GM12878 (cell line): Measurements from ENCODE around the gene ANOS1. TPM values are rescaled to one million over a fixed set of nuclear protein-coding genes. Genes with fewer than 3 reads are reported as not detected.

ENCODE experiments used
- ATAC-seq: fragments of 200-7000 bp; cut with Tn5 transposase; 3 replicates; pipeline ENCODE4 v1.9.1; 2020; ENCODE audit warnings: mild to moderate bottlenecking, moderate library complexity
- BruUV-seq: library from RNA; stranded (reverse); fragments of 400-500 nt; replicated peaks from 2 replicates; lab custom pipeline; 2021; lab: Mats Ljungman, UMichigan
- CTCF ChIA-PET: fragments of 300-600 bp; sonication (Branson Sonifier 250); formaldehyde crosslinking; extraction: SDS; loops from one replicate; lab custom pipeline; 2021; ENCODE audit warnings: inconsistent platforms; lab: Yijun Ruan, JAX
- POLR2A ChIA-PET: fragments of 350-600 bp; formaldehyde crosslinking; extraction: SDS; loops from one replicate; lab custom pipeline; 2021; ENCODE audit warnings: inconsistent platforms; lab: Charles Lee
- RAD21 ChIA-PET: fragments of 300-600 bp; sonication (Branson Sonifier 250); formaldehyde crosslinking; loops from one replicate; lab custom pipeline; 2023; ENCODE audit warnings: antibody characterized with exemption; ENCODE audit not compliant: unreplicated experiment; lab: Charles Lee
- SMC1A ChIA-PET: fragments of 300-600 bp; sonication (Branson Sonifier 250); formaldehyde crosslinking; loops from one replicate; lab custom pipeline; 2023; ENCODE audit not compliant: unreplicated experiment, uncharacterized antibody; lab: Charles Lee
- DNase-seq: peaks from one replicate; pipeline ENCODE4 v3.0.0-alpha.2; 2011; ENCODE audit warnings: low read depth, low spot score
- FAIRE-seq: peaks from 3 replicates; lab custom pipeline; 2011; peaks lifted over from hg19 to GRCh38; lab: Jason Lieb, UNC
- H2AFZ ChIP-seq: 2 replicates; pipeline ENCODE4 v1.6.0; 2011; ENCODE audit warnings: low read depth, low read length, control low read depth; ENCODE audit not compliant: control insufficient read depth
- H3K27ac ChIP-seq: 2 replicates; pipeline ENCODE4 v1.5.1; 2011; ENCODE audit warnings: control low read depth; ENCODE audit not compliant: control insufficient read depth, insufficient read depth
- H3K27me3 ChIP-seq, 2 experiments: replicated peaks in 1 of 2; 2 replicates each; pipeline versions ENCODE4 v1.6.0 to v1.6.1; 2011; ENCODE audit warnings: low read length in 1 of 2; ENCODE audit not compliant: control insufficient read depth in 2 of 2, insufficient read depth in 2 of 2
- H3K36me3 ChIP-seq, 2 experiments: 2 replicates each; pipeline ENCODE4 v1.5.1; 2011; ENCODE audit warnings: low read length in 1 of 2; ENCODE audit not compliant: control insufficient read depth in 2 of 2, insufficient read depth in 2 of 2
- H3K4me1 ChIP-seq: 2 replicates; pipeline ENCODE4 v1.6.1; 2011; ENCODE audit warnings: mild to moderate bottlenecking, low read length, moderate library complexity, mixed read lengths; ENCODE audit not compliant: control insufficient read depth, insufficient read depth
- H3K4me2 ChIP-seq: 2 replicates; pipeline ENCODE4 v1.6.0; 2011; ENCODE audit warnings: control low read depth; ENCODE audit not compliant: control insufficient read depth, insufficient read depth
- H3K4me3 ChIP-seq: fragments of 200-600 bp; sonication (generic); 2 replicates; pipeline ENCODE4 v1.5.1; 2016
- H3K79me2 ChIP-seq: 2 replicates; pipeline ENCODE4 v1.6.0; 2011; ENCODE audit warnings: low read length; ENCODE audit not compliant: control insufficient read depth, insufficient read depth
- H3K9ac ChIP-seq: 2 replicates; pipeline ENCODE4 v1.8.0; 2011; ENCODE audit warnings: low read length, control low read depth, mixed read lengths; ENCODE audit not compliant: control insufficient read depth, insufficient read depth
- H3K9me3 ChIP-seq: replicated peaks from 3 replicates; pipeline ENCODE4 v1.5.1; 2011; ENCODE audit warnings: mild to moderate bottlenecking, low read length; ENCODE audit not compliant: control insufficient read depth, insufficient read depth
- H4K20me1 ChIP-seq: 2 replicates; pipeline ENCODE4 v1.6.0; 2011; ENCODE audit not compliant: control insufficient read depth, insufficient read depth
- ASH2L ChIP-seq: fragments of 300-600, 200-600 bp; sonication (generic); IDR thresholded peaks from 2 replicates; pipeline ENCODE4 v1.6.1; 2017; ENCODE audit warnings: low read depth, mild to moderate bottlenecking, borderline replicate concordance
- ATF7 ChIP-seq: fragments of 450-650 bp; IDR thresholded peaks from 2 replicates; pipeline ENCODE4 v1.6.1; 2016; ENCODE audit warnings: low read depth, mild to moderate bottlenecking
- EP300 ChIP-seq, 2 experiments: fragments of 150-350 bp in 1 of 2; IDR thresholded peaks; 2 replicates each; pipeline ENCODE4 v1.6.1; 2011 to 2012; ENCODE audit warnings: low read depth in 2 of 2, low read length in 2 of 2, borderline replicate concordance in 1 of 2, improper control_type of control experiment in 1 of 2, inconsistent platforms in 1 of 2; ENCODE audit not compliant: control insufficient read depth in 1 of 2
- JUND ChIP-seq: IDR thresholded peaks from 2 replicates; pipeline ENCODE4 v1.6.1; 2012; ENCODE audit warnings: low read depth, mild to moderate bottlenecking, low read length, improper control_type of control experiment, moderate library complexity
- MEF2B ChIP-seq: fragments of 450-650 bp; IDR thresholded peaks from 2 replicates; pipeline ENCODE4 v1.6.1; 2018; ENCODE audit warnings: mild to moderate bottlenecking, moderate library complexity; ENCODE audit not compliant: partially characterized antibody, poor library complexity, severe bottlenecking
- NFIC ChIP-seq: IDR thresholded peaks from 2 replicates; pipeline ENCODE4 v1.6.1; 2012; ENCODE audit warnings: low read depth, mild to moderate bottlenecking, inconsistent platforms, low read length, moderate library complexity
- PML ChIP-seq: IDR thresholded peaks from 2 replicates; pipeline ENCODE4 v1.6.1; 2012; ENCODE audit warnings: low read length, inconsistent platforms
- RB1 ChIP-seq: fragments of 450-650 bp; formaldehyde crosslinking; IDR thresholded peaks from 2 replicates; pipeline ENCODE4 v1.6.1; 2017; ENCODE audit warnings: mild to moderate bottlenecking, borderline replicate concordance
- SRF ChIP-seq, 2 experiments: IDR thresholded peaks; 2 replicates each; pipeline ENCODE4 v1.6.1; 2011; ENCODE audit warnings: low read depth in 2 of 2, low read length in 2 of 2, mild to moderate bottlenecking in 1 of 2, moderate library complexity in 1 of 2
- TCF12 ChIP-seq: IDR thresholded peaks from 2 replicates; pipeline ENCODE4 v1.6.1; 2011; ENCODE audit warnings: low read depth, mild to moderate bottlenecking, low read length
- WGBS: methylation state at CpG from one replicate; pipeline ENCODE4 v1.1.6; 2016; ENCODE audit warnings: low lambda C conversion rate; ENCODE audit not compliant: insufficient replicate concordance, insufficient coverage; ENCODE audit errors: missing lambda C conversion rate; 5-methylcytosine and 5-hydroxymethylcytosine counted together
- in situ Hi-C: fragments of 300-500 bp; cut with MboI; formaldehyde crosslinking; loops from 9 replicates; pipeline ENCODE4 v1.14.3; 2018; ENCODE audit warnings: mixed read lengths
- intact Hi-C: fragments of 100-400 bp; cut with micrococcal nuclease; formaldehyde crosslinking; loops from one replicate; pipeline ENCODE4 v1.14.2; 2022; ENCODE audit not compliant: unreplicated experiment
- polyA plus RNA-seq, 11 experiments: library from polyadenylated mRNA; depleted of rRNA in 4 of 11; unstranded in 6 of 11; stranded (reverse) in 5 of 11; fragments of >200 nt; fragmentation: Nextera tagmentation in 4 of 11; fragmentation: Illumina TruSeq in 1 of 11; extraction: Ambion mirVana in 4 of 11; extraction: Trizol in 1 of 11; gene quantifications; 1 replicate in 1 of 11; 2 replicates in 10 of 11; pipeline versions ENCODE4 v1.2.1 to v1.2.3, GENCODE V29; 2011 to 2016; ENCODE audit warnings: inconsistent platforms in 2 of 11, missing spikeins in 2 of 11, low read depth in 1 of 11
- total RNA-seq, 4 experiments: library from RNA; depleted of rRNA in 3 of 4; stranded (reverse); fragments of >200 nt in 3 of 4; fragmentation: Illumina TruSeq in 1 of 4; extraction: Trizol in 1 of 4; gene quantifications; 2 replicates each; pipeline versions ENCODE4 v1.2.1 to v1.2.3, GENCODE V29; 2013 to 2021
- TF ChIP-seq, protein P1 (sequence below): IDR thresholded peaks from 2 replicates; pipeline ENCODE4 v1.6.1; 2011; ENCODE audit warnings: borderline replicate concordance, low read depth, mild to moderate bottlenecking, moderate library complexity, mixed read lengths, low read length; ENCODE audit not compliant: insufficient read depth; ENCODE audit errors: extremely low read length
- TF ChIP-seq, protein P2 (sequence below): fragments of 450-650 bp; formaldehyde crosslinking; IDR thresholded peaks from 2 replicates; pipeline ENCODE4 v1.5.0; 2022; ENCODE audit warnings: mild to moderate bottlenecking, missing genetic modification characterization

ANOS1 gene
- total and polyA plus RNA-seq, 10 of the 15 experiments (the other 5 are each of a cell fraction or from before 2014, with no cell fraction given), result under 0.01 to 4.0 (median 0.03) TPM; not detected in 3

DNA sequence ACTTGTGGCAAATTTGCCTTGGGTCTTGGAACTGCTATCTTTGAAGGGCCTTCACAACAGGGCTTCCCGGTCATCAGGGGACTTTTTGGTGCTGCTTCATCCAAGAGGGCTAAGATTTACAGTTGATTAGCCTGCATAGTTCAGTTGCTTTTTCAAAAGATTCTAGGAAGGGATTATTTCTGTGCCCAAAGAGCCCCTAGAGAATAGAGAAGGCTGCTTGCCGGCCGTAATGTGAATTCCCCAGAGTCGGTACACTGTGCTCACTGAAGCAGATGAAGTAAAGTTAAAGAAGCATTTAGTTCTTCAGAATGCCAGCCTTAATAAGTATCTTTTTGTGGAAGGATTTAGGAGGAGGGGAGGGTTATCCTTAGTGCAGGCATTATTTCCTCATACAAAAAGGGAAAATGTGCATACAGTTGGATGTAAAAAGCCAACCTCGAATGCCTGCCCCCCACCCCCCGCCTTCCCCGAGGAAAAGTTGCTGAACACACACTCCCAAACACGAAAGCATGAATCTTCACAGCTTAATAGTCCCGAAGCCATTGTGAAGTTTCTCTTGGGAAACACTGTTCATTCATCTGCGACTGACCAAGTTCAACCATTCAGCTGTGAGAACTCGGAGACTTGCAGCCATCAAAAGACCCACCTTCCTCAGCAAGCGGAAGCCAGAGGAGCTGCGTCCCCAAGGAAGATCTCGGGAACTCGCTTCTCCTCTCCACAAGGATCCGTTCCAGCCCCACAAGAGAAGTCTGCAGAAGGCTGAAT, 47.6 kb downstream of the ANOS1 start:
- H3K9ac ChIP-seq, result no peak overlapping the region
- H3K79me2 ChIP-seq, result no peaks in the 10 kb centered on the region
- no peak for TF ChIP-seq NFIC
- TF ChIP-seq MEF2B, result peak; percentile 83
- TF ChIP-seq RB1, result no peak
- no peak for TF ChIP-seq SRF (IDR thresholded peaks at IDR 0.05; ENCODE audit: low read depth in 2 of 2, low read length in 2 of 2)
- no peak for TF ChIP-seq TCF12
- no peak for TF ChIP-seq ASH2L
- no peak for TF ChIP-seq JUND
- in situ Hi-C loops (no loop called here), intact Hi-C loops (no loop called here)
- H4K20me1 ChIP-seq, result no peaks in the 10 kb centered on the region
- BruUV-seq, result no TSS peak
- ATAC-seq, result peak; percentile 68
- H3K4me1 ChIP-seq, result no peaks in the 10 kb centered on the region
- no peaks in the 10 kb centered on the region for H3K36me3 ChIP-seq
- no peaks in the 10 kb centered on the region for H3K9me3 ChIP-seq
- no peak overlapping the region for H3K4me2 ChIP-seq
- CTCF ChIA-PET, result no interaction called here
- no peak overlapping the region for H3K27ac ChIP-seq
- RAD21 ChIA-PET, result no interaction called here
- FAIRE-seq, result no peak
- H2AFZ ChIP-seq, result no peak overlapping the region
- SMC1A ChIA-PET, result interaction anchor here (0.5 kb wide), 1 partner anchor 801 kb away, joined by 3 read pairs; no protein-coding TSS in a partner anchor
- POLR2A ChIA-PET, result no interaction called here
- 5% methylated on average over 16 of the region's 16 CpGs for WGBS
- no peaks in the 10 kb centered on the region for H3K27me3 ChIP-seq
- no peak overlapping the region for H3K4me3 ChIP-seq
- DNase-seq, result no peak

DNA sequence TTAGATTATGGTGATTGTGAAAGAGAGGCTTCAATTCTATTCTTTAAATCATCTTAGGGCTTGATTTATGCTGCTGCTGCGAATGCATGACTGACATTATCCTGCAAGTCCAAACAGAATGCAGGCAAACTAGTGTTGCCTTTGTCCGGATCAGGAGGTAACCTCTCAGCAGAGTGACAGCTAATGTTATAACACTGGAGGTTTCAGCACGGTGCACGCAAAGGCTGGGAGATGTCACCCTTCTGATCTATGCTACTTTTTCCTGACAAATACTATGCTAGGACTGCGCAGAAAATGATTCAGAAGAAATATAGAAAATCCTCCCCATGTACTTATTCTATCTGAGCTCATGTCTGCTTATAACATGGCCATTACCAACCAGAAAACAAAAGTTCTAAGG, 48.2 kb downstream of the ANOS1 start:
- FAIRE-seq (no peak), ATAC-seq (peak; percentile 18; the same call in 1 of the 3 replicates), DNase-seq (no peak)
- H3K36me3 ChIP-seq, result no peaks in the 10 kb centered on the region
- H3K4me3 ChIP-seq, result no peak overlapping the region
- no peaks in the 10 kb centered on the region for H3K9me3 ChIP-seq
- RAD21 ChIA-PET, result no interaction called here
- H2AFZ ChIP-seq, result no peak overlapping the region
- no peaks in the 10 kb centered on the region for H3K4me1 ChIP-seq
- CTCF ChIA-PET, result no interaction called here
- SMC1A ChIA-PET, result no interaction called here
- no peaks in the 10 kb centered on the region for H3K27me3 ChIP-seq
- no peak overlapping the region for H3K9ac ChIP-seq
- intact Hi-C loops, result no loop called here
- POLR2A ChIA-PET, result no interaction called here
- no peaks in the 10 kb centered on the region for H3K79me2 ChIP-seq
- no peak overlapping the region for H3K27ac ChIP-seq
- WGBS, result 49% methylated on average over 5 of the region's 5 CpGs
- no TSS peak for BruUV-seq
- H4K20me1 ChIP-seq, result no peaks in the 10 kb centered on the region
- in situ Hi-C loops, result no loop called here
- no peak overlapping the region for H3K4me2 ChIP-seq
- TF ChIP-seq JUND, result no peak
- TF ChIP-seq EP300 (IDR thresholded peaks at IDR 0.05; ENCODE audit: borderline replicate concordance in 1 of 2, control insufficient read depth in 1 of 2, low read depth in 2 of 2, low read length in 2 of 2), result no peak
- no peak for TF ChIP-seq PML
- TF ChIP-seq, protein P1, sequence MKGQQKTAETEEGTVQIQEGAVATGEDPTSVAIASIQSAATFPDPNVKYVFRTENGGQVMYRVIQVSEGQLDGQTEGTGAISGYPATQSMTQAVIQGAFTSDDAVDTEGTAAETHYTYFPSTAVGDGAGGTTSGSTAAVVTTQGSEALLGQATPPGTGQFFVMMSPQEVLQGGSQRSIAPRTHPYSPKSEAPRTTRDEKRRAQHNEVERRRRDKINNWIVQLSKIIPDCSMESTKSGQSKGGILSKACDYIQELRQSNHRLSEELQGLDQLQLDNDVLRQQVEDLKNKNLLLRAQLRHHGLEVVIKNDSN, result no peak
- TF ChIP-seq ATF7, result no peak
- TF ChIP-seq, protein P2, sequence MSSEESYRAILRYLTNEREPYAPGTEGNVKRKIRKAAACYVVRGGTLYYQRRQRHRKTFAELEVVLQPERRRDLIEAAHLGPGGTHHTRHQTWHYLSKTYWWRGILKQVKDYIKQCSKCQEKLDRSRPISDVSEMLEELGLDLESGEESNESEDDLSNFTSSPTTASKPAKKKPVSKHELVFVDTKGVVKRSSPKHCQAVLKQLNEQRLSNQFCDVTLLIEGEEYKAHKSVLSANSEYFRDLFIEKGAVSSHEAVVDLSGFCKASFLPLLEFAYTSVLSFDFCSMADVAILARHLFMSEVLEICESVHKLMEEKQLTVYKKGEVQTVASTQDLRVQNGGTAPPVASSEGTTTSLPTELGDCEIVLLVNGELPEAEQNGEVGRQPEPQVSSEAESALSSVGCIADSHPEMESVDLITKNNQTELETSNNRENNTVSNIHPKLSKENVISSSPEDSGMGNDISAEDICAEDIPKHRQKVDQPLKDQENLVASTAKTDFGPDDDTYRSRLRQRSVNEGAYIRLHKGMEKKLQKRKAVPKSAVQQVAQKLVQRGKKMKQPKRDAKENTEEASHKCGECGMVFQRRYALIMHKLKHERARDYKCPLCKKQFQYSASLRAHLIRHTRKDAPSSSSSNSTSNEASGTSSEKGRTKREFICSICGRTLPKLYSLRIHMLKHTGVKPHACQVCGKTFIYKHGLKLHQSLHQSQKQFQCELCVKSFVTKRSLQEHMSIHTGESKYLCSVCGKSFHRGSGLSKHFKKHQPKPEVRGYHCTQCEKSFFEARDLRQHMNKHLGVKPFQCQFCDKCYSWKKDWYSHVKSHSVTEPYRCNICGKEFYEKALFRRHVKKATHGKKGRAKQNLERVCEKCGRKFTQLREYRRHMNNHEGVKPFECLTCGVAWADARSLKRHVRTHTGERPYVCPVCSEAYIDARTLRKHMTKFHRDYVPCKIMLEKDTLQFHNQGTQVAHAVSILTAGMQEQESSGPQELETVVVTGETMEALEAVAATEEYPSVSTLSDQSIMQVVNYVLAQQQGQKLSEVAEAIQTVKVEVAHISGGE, result no peak
